Measurements from ENCODE around the gene COBL.

DNA sequence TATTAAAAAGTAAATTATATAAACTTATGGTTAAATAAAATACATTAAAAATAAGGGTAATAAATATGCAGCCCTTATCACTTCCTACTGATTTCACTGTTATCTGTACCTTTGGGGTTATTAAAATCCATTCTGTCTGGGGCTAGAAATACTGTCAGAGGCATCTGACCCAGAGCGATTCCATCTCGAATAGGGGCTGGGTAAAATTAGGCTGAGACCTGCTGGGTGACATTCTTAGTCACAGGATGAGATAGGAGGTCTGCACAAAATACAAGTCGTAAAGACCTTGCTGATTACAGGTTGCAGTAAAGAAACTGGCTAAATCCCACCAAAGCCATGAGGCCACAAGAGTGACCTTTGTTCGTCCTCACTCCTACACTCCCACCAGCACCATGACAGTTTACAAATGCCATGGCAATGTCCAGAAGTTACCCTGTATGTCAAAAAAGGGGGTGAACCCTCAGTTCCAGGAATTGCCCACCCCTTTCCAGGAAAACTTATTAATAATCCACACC, 77.6 kb downstream of the COBL start:
- TF ChIP-seq CTCF (IDR thresholded peaks at IDR 0.05; ENCODE audit: extremely low read depth in 1 of 2, insufficient read depth in 1 of 2, low read depth in 1 of 2, low read length in 2 of 2) (no peak), EZH2 (IDR thresholded peaks at IDR 0.05; ENCODE audit: borderline replicate concordance, low read depth, low read length, severe bottlenecking) (no peak), POLR2A (IDR thresholded peaks at IDR 0.05; ENCODE audit: low read depth, low read length) (no peak)
- TF ChIP-seq, protein P1, sequence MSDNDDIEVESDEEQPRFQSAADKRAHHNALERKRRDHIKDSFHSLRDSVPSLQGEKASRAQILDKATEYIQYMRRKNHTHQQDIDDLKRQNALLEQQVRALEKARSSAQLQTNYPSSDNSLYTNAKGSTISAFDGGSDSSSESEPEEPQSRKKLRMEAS (IDR thresholded peaks at IDR 0.05; ENCODE audit: insufficient read depth, insufficient read length), result no peak
